GM12878 (cell line): ENCODE data around the gene CYP1A2. TPM values are rescaled to one million over a fixed set of nuclear protein-coding genes. Genes with fewer than 3 reads are reported as not detected.

Experiments
- BCL11A ChIP-seq: IDR thresholded peaks from 2 replicates; pipeline ENCODE4 v1.6.1; 2011; ENCODE audit warnings: low read depth, low read length
- HDGF ChIP-seq: fragments of 450-650 bp; IDR thresholded peaks from 2 replicates; pipeline ENCODE4 v1.6.1; 2016; ENCODE audit warnings: antibody characterized with exemption
- IKZF1 ChIP-seq: fragments of 450-650 bp; conservative IDR thresholded peaks from 2 replicates; pipeline ENCODE4 v1.6.1; 2017; ENCODE audit warnings: antibody characterized with exemption, mild to moderate bottlenecking
- MEF2B ChIP-seq: fragments of 450-650 bp; IDR thresholded peaks from 2 replicates; pipeline ENCODE4 v1.6.1; 2018; ENCODE audit warnings: mild to moderate bottlenecking, moderate library complexity; ENCODE audit not compliant: partially characterized antibody, poor library complexity, severe bottlenecking
- NKRF ChIP-seq: fragments of 450-650 bp; conservative IDR thresholded peaks from 2 replicates; pipeline ENCODE4 v1.6.1; 2017; ENCODE audit warnings: mild to moderate bottlenecking, moderate library complexity
- NR2F1 ChIP-seq: fragments of 450-650 bp; conservative IDR thresholded peaks from 2 replicates; pipeline ENCODE4 v1.6.1; 2017; ENCODE audit warnings: mild to moderate bottlenecking
- PAX5 ChIP-seq: IDR thresholded peaks from 2 replicates; pipeline ENCODE4 v1.6.1; 2011; ENCODE audit warnings: low read depth, low read length, borderline replicate concordance
- RAD21 ChIP-seq: IDR thresholded peaks from 2 replicates; pipeline ENCODE4 v1.6.1; 2011; ENCODE audit warnings: mild to moderate bottlenecking, low read depth, low read length, moderate library complexity; ENCODE audit not compliant: insufficient read depth
- SUZ12 ChIP-seq: fragments of 200-600 bp; sonication (generic); IDR thresholded peaks from one replicate; pipeline ENCODE4 v1.6.1; 2018; ENCODE audit warnings: antibody characterized with exemption, mild to moderate bottlenecking; ENCODE audit not compliant: unreplicated experiment
- polyA plus RNA-seq, 11 experiments: library from polyadenylated mRNA; depleted of rRNA in 4 of 11; unstranded in 6 of 11; stranded (reverse) in 5 of 11; fragments of >200 nt; fragmentation: Nextera tagmentation in 4 of 11; fragmentation: Illumina TruSeq in 1 of 11; extraction: Ambion mirVana in 4 of 11; extraction: Trizol in 1 of 11; gene quantifications; 1 replicate in 1 of 11; 2 replicates in 10 of 11; pipeline versions ENCODE4 v1.2.1 to v1.2.3, GENCODE V29; 2011 to 2016; ENCODE audit warnings: inconsistent platforms in 2 of 11, missing spikeins in 2 of 11, low read depth in 1 of 11
- total RNA-seq, 4 experiments: library from RNA; depleted of rRNA in 3 of 4; stranded (reverse); fragments of >200 nt in 3 of 4; fragmentation: Illumina TruSeq in 1 of 4; extraction: Trizol in 1 of 4; gene quantifications; 2 replicates each; pipeline versions ENCODE4 v1.2.1 to v1.2.3, GENCODE V29; 2013 to 2021
- TF ChIP-seq, protein P1 (sequence below): IDR thresholded peaks from 2 replicates; pipeline ENCODE4 v1.6.1; 2011; ENCODE audit warnings: low read depth, mild to moderate bottlenecking, low read length, moderate library complexity, borderline replicate concordance; ENCODE audit errors: extremely low read depth

The CYP1A2 gene
- total and polyA plus RNA-seq, 10 of the 15 experiments (the other 5 are each of a cell fraction or from before 2014, with no cell fraction given): 0.03 to 0.09 (median 0.05) TPM; not detected in 7

DNA sequence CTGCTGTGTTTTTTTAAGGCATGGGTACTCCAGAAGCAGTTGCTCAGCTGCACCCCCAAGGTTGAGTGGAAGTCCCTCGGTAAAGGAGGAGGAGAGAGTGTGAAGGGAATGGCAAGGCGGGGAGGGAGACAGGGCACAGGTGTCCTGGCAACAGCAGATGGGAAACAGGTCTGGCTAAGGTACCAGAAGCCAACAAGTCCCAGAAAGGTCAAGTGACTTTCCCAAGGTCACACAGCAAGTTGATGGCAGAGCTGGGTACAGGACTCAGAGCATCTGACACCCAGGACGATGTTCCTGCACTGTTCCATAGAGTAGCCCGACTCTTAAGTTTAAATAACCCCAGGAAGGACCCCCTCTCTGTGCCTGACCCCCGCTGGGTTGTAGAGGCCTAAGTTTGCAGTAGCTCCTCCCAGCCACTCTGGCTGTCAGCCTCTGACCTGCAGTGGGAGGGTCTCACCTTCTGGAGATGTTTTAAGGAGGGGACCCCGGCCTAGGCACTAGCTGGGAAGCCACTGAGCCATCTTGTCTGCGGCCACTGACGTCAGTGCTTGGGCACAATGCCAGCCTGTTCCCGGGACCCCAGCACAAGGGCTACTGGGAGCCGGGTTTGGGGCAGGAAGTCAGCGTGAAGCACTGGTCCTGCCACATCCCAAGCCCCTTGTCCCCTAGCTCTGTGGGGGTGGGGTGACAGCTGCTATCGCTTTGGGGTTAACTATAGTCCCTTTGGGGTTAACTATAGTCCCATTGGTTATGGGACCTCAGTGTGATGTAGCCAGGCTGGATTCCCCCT lies 43.8 kb downstream of the CYP1A2 start (continued):
- TF ChIP-seq NKRF (no peak), MEF2B (peak; percentile 52), BCL11A (no peak), IKZF1 (peak; percentile 44; the same call in 1 of the 2 replicates), RAD21 (no peak), NR2F1 (0 out of 2 replicates have a peak, but pooled peaks have one; percentile 30), HDGF (no peak), SUZ12 (no peak), PAX5 (no peak)
- TF ChIP-seq, protein P1, sequence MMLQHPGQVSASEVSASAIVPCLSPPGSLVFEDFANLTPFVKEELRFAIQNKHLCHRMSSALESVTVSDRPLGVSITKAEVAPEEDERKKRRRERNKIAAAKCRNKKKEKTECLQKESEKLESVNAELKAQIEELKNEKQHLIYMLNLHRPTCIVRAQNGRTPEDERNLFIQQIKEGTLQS: no peak
